Measurements from ENCODE around the gene ADSS2.
A peak's percentile ranks its signal among the peaks of the same experiment; 100 is the strongest.
"Not testable (repeated sequence)": the region's sequence is repeated elsewhere in the genome, so short reads cannot be mapped to it uniquely, and the experiment has no call there.

The ADSS2 gene

DNA sequence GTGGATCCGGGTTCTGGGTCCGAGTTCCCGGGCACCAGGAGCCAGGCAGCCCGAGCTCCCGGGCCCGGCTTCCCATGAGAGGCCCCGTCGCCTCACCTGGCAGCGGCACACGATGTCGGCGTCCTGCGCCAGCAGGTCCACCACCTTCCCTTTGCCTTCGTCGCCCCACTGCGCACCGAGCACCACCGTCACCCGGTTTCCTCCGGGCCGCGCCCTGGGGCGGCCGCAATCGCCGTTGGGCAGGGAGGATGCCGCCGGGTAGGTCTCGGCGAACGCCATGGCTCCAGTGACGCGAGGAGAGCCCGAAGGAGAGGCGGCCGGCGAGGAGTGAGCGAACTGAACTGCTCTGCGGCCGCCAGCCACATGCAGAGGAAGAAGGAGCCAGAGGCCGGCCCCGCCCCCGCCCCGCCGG, at the start of gene ADSS2:
Gene ADSS2 (minus strand): TSS at position 371 of the 412 bp plus-strand sequence. CDS start 92 bp downstream, at position 279.
- no peak for DNase-seq

DNA sequence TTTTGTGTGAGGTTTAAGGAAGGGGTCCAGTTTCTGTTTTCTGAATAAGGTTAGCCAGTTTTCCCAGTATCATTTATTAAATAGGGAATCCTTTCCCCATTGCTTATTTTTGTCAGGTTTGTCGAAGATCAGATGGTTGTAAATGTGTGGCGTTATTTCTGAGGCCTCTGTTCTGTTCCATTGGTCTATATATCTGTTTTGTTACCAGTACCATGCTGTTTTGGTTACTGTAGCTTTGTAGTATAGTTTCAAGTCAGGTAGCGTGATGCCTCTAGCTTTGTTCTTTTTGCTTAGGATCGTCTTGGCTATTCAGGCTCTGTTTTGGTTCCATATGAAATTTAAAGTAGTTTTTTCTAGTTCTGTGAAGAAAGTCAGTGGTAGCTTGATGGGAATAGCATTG, 48.8 kb upstream of the ADSS2 start:
- not testable (repeated sequence) for DNase-seq

DNA sequence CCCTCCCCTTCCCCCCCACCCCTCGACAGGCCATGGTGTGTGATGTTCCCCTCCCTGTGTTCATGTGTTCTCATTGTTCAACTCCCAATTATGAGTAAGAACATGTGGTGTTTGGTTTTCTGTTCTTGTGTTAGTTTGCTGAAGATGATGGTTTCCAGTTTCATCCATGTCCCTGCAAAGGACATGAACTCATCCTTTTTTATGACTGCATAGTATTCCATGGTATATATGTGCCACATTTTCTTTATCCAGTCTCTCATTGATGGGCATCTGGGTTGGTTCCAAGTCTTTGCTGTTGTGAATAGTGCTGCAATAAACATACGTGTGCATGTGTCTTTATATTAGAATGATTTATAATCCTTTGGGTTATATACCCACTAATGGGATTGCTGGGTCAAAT, 47.8 kb upstream of the ADSS2 start:
- DNase-seq, result not testable (repeated sequence)

DNA sequence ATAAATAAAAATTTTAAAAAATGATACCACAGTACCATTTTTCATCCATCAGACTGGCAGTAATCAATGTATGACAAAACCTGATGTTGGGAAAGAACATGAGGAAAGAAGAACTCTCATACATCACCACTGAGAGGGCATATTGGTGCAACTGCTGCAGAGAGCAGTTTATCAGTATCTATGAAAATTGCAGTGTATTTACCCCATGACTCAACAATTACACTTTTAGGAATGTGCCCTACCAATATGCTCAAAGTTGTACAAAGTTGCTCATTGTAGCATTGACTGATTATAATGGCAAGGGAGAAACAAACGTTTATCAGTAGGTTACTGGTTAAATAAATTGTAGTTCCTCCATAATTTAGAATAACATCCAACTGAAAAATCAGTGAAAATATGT, 46.1 kb upstream of the ADSS2 start:
- no peak for DNase-seq

DNA sequence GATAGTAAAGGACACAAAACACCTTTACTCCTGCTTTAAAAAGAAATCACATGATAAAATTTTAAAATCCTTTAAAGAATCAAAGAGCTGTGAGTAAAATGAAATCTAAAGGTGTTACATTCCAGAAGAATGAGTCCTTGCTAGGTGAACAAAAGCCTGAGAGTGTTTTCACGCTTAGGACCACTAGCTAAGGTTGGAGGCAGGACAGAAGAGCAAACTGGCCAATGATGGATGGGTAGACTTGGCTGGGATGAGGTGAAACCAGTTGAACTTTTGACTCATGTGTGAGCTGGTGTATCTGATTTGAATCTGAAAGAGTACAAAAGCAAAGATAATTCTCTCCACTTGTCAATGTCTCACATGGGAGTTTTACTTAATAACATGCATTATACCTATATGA, 44.5 kb upstream of the ADSS2 start:
- DNase-seq, result no peak

DNA sequence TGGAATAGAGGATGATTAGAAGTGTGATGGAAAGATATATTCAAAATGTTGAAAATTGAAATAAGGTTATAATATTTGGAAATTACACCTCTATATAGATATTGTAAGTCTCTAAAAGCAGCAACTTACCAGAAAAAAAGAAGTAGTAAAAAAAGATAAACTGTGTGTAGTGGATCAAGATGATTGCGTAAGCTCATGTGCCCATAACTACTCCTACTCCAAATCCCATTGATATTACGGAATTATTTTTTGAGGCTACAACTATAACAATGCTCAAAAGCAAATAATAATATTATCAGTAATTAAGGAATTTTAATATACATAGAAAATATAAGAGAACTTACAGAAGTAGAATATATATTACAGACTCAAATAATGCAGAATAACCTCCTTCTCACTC, 42.9 kb upstream of the ADSS2 start:
- no peak for DNase-seq

DNA sequence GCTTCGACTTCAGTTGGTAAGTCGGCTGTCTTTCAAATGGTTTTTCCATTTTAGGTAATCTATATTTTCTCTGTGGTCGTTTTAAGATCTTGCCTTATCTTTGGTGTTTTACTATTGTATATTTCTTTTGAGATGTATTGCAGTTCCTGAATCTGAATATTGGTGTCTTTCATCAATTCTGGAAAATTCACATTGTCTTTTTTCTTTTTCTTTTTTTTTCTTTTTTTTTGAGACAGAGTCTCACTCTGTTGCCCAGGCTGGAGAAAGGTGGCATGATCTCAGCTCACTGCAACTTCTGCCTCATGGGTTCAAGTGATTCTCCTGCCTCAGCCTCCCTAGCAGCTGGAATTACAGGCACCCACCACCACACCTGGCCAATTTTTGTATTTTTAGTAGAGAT, 33.3 kb upstream of the ADSS2 start:
- not testable (repeated sequence) for DNase-seq

DNA sequence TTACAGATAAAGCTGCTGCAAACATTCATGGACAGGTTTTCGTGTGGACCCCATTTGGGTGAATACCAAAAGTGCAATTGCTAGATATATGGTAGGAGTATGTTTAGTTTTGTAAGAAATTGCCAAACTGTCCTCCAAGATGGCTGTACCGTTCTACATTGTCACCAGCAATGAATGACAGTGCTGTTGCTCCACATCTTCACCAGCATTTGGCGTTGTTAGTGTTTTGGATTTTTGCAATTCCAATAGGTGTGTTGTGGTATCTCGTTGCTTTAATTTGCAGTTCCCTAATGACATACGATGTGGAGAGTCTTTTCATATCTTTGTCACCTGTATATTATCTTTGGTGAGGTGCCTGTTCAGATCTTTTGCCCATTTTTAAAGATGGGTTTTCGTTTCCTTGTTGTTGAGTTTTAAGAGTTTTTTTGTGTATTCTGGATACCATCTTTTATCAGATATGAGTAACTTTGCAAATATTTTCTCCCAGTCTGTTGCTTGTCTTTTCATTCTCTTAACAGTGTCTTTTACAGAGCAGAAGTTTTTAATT, 21.4 kb upstream of the ADSS2 start:
- no peak for DNase-seq

DNA sequence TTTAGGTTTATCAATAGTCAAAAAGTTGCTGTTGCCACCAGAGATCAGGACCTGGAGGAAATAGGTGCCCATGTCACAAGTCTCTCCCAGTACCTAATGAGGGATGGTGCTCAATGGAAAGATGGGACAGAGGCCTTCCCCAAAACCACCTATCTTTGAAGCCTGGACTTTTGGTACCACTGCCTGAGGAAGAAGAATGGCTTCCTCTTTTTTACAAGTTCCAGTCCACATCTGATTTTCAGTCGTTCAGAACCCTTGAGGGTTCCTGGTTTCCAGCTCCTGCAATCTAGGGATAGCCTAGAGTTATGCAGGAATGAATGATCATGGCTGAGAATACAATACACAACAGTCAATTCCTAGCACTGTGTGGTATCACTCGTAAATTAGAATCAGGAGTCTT, 15.0 kb upstream of the ADSS2 start:
- DNase-seq, result no peak

DNA sequence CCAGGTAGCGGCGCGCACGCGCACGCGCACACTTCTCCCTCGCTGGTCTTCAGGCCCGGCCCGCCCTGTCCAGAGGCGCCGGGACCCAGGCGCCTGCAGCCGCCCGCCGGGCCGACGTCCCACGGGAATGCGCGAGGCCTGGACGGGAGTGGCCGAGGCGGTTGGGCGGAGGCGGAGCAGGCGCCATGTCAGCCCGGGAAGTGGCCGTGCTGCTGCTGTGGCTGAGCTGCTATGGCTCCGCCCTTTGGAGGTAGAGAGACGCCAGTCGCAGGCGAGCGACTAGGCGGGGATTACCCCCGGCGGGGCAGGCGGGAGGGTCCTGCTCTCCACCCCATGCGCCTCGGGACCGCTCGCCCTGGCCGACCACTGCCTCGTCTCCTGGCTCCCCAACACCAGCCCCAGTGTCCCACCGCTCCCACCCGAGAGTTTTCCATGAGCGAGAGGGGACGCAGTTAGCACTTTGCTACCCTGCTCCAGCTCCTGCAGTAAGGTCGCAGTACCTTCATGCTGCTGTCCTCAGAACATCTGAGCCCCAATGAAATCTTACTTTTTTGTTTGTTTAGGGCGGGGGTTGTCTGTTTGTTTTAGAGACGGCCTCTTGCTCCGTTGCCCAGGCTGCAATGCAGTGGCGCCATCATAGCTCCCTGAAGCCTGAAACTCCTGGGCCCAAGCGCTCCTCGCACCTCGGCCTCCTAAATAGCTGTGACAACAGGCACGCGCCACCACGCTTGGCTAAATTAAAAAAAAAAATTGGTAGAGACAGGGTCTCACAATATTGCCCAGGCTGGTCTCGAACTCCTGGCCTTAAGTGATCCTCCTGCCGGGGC, 9.7 kb upstream of the ADSS2 start, which contains the start of gene CATSPERE:
Gene CATSPERE (plus strand): TSS at position 29 of the 827 bp plus-strand sequence. CDS start 157 bp downstream, at position 186.
- peak; percentile 88 for DNase-seq

DNA sequence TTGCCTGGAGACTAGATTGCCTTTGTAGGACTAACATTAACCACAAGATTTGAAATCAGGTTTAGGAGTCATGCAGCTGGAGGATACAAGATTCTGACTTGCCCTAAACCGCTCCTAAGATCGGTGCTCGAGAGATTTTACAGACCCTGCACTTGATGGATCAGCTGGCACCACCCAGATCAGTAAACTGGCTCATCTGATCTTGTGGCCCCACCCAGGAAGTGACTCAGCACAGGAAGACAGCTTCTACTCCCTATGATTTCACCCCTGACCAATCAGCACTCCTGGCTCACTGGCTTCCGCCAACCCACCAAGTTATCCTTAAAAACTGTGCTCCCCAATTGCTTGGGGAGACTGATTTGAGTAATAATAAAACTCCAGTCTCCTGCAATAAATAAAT, 8.5 kb upstream of the ADSS2 start:
- peak; percentile 60 for DNase-seq

DNA sequence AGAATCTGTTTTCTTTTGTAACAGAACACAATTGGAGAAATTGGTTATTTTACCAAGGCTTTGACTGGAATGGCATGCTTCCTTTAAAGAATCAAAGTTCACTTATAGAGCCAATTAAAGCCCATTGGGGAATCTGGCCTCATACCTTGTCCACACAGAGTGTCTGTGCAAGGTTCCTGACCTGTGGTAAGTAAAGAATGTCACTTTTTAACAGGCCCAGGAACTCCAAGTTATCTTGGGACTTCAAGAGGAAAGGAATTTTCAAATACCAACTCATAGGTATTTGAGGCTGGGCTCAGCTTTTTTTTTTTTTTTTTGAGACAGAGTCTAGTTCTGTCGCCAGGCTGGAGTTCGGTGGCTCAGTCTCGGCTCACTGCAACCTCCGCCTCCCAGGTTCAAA, 7.1 kb upstream of the ADSS2 start:
- DNase-seq, result no peak

DNA sequence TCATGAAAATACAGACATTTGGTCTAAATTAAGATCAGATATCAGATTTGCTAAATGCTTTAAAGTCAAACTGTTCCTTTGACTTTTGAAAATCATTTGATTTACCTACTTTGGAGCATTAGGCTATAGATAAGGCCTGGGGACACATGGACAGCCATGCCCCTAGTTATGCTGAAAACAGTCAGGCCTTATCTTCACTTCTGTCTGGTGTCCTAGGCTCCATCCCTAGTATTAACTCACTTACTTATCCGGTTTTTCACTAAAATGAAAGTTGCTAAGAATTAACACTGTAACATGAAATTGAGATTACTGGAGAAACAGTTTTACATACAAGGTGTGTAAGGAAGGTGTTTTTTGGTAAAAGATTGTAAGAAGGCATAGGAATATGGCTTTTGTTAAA, 4.9 kb upstream of the ADSS2 start:
- peak; percentile 25 for DNase-seq

DNA sequence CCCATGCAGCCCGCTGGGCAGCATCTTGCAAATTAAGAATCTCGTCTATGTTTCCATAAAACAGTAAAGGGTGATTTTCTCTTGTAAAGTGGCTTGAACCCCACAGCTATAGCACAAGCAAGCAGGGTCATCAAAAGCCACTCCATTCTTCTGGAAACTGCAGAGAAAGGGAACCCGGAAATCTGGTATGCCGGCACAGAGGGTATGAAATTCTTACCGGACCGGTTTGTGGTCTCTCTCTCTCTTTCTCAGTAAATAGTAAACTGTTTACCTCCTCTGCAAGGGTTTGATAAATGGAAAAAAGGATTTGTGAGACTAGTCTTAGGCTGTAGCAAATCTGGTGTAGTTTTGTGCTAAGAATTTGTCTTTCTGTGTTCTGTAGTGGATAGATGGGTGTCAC, 2.7 kb upstream of the ADSS2 start:
- DNase-seq, result no peak

DNA sequence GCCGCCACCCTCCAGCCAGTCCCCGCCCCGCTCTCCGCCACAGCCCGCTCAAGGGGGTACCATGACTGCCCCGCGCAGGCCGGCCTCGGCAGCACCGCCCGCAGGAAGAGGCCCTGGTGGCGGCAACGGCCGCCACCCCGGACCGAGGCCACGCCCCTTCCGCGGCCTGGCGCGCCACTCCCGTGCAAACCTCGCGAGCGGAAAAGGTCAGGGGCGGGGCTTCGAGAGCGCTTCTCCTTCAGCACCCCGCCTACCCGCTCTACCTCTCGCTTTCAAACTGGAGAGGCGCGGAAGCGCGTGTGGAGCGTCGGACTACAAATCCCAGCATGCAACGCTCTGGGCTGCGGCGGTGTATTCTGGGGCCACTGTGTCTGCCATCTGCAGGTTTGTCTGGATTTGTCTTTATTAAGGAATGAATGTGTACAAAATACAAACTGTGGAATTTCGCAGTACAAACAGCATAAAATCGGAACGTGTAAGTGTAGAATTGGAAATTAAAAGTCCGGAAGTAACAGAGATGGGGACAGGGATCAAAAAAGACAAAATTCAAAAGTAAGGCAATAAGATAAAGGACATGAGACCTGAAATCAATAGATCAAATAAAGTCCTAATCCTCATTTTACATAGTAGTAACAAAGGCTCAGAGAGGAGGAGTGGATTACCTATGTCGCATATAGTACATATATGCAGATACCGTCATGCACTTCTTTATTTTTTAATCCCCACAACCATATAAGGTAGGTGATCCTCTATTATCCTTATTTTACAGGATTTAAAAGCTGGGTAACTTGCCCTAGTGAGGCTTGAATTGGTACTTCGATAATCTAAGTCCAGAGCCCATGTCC, 464 bp upstream of the ADSS2 start:
- DNase-seq, result peak; percentile 100

DNA sequence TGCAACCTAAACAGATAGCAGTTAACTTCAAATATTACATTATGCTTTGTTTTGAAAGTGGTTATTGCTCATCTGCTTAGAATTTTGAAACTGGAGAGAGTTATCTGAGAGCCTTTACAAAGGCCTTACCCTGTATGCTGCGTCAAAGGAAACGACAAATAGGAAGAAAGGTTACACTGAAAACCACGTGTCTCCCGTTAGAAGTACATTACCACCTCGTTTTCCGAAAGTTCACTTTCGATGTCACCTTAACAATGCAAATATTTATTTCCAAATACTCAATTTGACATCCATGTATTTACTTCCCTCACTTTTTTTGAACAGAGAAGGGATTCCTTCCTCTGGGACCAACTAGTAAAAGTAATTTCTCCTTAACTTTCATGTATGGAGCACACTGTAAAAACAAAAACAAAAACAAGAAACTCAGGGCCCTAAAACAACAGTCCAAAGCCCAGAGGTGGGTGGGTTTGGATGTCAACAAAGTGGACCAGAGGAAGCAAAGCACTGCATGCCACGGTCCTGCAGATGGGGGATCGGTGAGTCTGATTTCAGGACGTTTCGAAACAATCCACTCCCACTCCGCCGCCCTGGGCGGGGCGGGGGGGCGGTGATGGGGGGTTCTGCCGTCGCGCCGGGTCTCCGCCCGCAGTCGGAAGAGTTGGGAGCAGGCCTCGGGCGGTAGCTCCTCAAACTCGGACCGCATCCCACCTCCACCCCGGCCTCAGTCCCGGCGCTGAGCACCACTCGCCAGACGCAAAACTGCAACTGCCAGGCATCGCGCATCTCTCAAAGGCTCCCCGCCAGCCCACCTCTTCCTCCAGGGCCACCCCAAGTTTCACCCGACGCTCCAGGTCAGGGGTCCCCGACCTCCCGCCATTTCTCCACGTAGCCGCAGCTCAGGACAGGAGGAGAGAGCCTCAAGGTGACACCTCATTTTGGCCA, 841 bp downstream of the ADSS2 start:
- peak; percentile 79 for DNase-seq

DNA sequence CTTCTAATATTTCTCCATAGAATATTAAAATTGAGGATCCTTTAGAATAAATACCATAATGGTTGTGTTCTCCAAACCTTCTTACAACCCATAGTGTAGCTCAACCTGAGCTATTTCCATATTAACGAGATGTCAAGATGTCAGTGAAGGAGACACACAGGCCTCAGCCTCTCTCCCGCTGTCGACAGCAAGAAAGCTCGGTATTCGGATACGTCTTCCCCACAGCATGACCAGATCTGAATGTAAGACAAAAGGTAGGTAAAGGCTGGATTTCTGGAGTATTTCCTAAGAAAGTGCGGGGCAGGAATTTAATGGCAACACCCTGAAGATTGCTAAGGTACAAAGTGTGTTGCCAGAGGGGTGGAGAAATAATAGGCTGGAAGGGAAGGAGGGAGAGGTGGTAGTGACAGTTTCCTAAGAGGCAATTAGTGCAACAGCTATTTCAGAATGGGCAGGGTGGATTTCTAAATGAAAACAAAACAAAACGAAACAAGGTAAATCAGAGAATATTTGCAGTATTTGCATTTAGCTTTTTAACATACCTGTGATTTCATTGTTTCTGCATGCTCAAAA, 1.7 kb downstream of the ADSS2 start:
- no peak for DNase-seq

DNA sequence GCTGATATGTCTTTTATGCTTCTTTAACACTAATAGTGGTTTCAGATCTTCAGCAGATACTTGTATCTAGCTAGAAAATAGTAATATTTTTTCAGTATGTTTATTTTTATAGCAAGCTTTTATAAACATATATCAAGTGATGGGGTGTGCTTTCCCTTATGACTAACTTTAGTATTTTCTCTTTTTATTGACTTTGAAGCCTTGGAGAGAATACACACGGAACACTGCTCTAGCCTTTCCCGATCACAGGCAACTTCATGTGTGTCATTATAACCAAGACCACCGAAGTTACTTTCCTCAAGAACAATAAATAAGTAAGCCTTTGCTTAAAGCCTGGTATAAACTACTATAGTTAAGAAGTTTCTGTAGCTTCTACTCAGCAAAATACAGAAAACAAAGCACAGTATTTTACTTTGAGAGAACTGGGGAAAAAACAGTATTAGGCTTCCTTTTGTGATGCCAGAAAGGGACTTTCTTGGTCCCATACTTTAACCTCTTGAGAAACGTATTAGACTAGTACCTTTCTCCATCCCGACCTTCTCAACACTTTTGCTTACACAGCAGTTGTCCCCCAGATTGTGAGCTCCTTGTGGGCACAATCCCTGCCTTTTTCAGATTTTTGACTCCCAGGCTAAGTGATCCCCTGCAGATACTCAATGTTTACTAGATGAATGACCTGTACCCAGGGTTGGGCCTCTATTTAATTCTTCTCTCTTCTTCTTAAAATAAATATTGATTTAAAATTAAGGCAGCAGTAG, 3.3 kb downstream of the ADSS2 start:
- DNase-seq, result no peak

DNA sequence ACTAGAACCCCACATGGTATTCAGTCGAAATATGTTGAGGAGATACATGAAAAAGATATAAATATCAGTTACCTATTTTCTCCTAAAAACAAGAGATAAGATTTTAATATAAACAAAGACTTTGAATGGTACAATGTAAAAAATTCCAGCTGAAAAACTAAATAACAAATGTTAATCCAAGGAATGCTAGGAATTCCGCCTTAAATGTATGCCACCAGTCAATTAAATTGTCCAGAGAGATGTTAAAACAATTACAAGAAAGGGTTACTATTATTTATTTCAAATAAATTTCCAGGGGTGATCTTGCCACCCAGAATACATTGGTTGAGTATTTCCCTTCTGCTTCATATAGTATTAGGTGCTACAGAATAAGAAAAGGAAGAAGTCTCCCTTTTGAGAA, 4.2 kb downstream of the ADSS2 start:
- no peak for DNase-seq

DNA sequence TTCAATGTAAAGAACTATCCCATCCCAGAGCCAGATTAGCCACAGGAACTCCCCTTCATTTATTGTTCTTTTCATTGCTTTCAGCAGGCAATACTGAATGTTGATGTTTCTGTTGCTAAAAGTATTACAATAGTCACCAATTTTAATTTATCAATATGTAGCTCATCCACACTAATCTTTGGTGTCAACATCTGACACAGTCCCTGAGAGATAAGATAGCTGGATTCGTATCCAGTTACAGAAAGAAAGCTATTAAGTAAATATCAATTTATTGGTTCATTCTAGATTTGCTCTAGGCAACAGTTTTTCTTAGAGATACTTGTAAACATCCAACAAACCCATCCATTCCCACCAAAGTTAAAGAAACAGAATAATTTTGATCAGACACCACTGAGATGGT, 4.7 kb downstream of the ADSS2 start:
- DNase-seq, result no peak
